Head of caudate nucleus (tissue), 42 donors: Measurements from ENCODE around the gene TMPRSS13.
"Not testable (repeated sequence)": the region's sequence is repeated elsewhere in the genome, so short reads cannot be mapped to it uniquely, and the experiment has no call there.

Source experiments
- DNase-seq, 42 donors: peaks; one replicate each; pipeline versions ENCODE4 v3.0.0 to v3.0.0-alpha.2; 2020 to 2021; ENCODE audit warnings: mixed read lengths in 7 of 42
- intact Hi-C: fragments of 100-400 bp; cut with DNase I; formaldehyde crosslinking; loops from one replicate; pipeline ENCODE4 v1.15.0; 2022

Gene TMPRSS13

GRCh38 chr11:117869604-117870003 lies 59.6 kb downstream of the TMPRSS13 start:
- intact Hi-C loops = no loop called here
- DNase-seq = no peak

- DNase-seq = peak in 1 of 42 donors; percentile 34
- intact Hi-C loops = no loop called here
Measured at GRCh38 chr11:117868815-117869561, 60.2 kb downstream of the TMPRSS13 start.

DNA sequence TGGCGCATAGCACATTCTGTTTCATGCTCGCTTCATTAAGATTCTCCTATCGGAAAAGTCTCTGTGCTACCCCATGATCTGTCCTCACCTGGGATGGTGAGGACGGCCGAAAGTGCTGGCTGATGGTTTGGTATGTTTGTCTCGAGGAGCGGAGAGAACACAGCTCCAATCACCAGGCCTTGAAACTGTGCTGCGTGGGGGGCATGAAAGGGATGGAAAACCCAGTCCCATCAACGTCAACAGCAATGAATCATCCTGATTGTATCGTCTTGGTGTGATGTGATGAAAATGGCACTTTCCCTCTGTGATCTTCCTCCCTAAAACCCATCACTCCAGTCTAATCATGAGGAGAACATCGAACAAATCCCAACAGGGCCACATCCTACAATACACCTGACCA lies 61.1 kb downstream of the TMPRSS13 start:
- no peak for DNase-seq
- intact Hi-C loops = no loop called here

GRCh38 chr11:117866526-117866925 lies 62.7 kb downstream of the TMPRSS13 start:
- intact Hi-C loops = no loop called here
- peak in 34 of 42 donors; percentile 34 to 87 (median 52) for DNase-seq

DNA sequence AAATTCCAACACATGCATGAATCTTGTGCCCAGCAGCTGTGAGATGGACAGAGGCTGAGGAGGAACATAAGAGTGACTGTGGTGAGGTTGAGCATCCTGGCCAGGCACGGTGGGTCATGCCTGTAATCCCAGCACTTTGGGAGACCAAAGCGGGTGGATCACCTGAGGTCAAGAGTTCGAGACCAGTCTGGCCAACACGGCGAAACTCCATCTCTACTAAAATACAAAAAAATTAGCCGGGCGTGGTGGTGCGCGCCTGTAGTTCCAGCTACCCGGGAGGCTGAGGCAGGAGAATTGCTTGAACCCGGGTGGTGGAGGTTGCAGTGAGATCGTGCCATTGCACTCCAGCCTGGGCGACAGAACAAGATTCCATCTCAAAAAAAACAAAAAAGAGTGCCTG lies 63.7 kb downstream of the TMPRSS13 start:
- intact Hi-C loops = not testable (repeated sequence)
- peak in 1 of 42 donors; percentile 13 for DNase-seq

DNA sequence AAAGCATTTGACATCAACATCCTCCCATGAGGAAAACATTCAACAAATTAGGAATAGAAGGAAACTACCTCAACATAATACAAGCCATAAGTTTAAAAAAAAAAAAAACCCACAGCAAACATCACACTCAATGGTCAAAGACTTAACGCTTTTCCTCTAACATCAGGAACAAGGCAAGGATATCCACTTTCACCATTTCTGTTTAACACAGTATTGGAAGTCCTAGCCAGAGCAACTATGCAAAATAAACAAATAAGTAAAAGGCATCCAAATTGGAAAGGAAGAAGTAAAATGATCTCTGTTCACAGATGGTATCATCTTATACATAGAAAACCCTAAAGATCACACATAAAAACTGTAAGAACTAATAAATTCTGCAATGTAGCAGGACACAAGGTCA lies 65.8 kb downstream of the TMPRSS13 start:
- intact Hi-C loops = no loop called here
- DNase-seq = no peak

- DNase-seq = peak in 2 of 42 donors; percentile 3 to 13
- intact Hi-C loops = no loop called here
Measured at GRCh38 chr11:117862753-117863152, 66.4 kb downstream of the TMPRSS13 start.

DNA sequence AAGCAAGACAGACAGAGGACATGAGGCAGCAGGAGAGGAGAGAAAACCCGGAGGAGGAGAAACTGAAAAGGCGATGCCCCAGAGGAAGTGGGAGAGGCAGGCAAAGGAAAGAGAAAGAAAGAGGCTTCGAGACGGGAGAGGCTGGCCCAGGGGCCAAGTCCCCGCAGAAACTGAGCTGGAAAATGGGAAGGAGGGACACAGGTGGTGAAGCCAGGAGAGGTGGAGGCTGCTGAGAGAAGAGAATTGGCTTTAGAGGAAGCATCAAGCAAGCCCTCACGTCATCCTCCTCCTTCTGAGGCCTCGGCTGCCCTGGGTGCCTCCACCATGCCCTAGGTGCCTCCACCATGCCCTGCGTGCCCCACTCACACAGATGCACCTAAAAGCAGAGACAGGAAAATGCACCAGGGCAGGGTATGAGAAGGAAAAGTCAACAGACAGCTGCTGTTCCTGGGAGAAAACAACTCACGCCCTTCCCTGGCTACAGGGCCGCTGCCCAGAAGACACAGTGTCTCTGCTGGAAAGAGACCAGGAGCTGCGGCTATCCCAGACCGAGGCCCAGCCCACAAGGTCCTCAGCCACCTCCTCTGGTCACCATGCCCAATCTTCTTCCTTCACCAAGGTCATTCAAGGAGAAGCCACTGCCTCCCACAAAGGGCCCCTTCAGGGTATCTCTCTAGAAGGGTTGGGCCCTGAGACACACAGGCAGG lies 67.0 kb downstream of the TMPRSS13 start:
- peak in 4 of 42 donors; percentile 3 to 13 (median 9) for DNase-seq
- intact Hi-C loops = no loop called here

GRCh38 chr11:117861151-117862018 lies 67.8 kb downstream of the TMPRSS13 start:
- DNase-seq = peak in 12 of 42 donors; percentile 5 to 69 (median 26)

DNA sequence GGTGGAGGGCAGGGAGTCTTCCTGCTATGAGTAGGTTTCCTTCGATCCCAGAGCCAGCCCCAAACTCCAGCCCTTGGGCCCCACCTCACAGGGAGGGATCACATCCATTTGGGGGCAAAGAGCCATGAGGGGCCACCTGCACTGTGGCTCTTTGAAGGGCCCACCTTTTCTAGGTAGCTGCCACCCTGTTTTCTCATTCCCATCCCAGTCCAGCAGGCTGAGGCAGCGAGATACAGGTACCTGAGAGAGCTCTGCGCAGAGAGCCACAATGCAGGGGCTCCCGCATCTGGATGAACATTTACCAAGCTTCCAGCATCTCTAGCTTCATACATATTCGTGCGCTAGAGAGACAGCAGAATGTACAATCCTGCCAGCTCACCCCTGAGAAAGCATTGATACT lies 69.1 kb downstream of the TMPRSS13 start:
- DNase-seq = peak in 9 of 42 donors; percentile 1 to 15 (median 4)
- intact Hi-C loops = no loop called here

More at GRCh38 chr11:117861151-117862018, 67.8 kb downstream of the TMPRSS13 start:
- intact Hi-C loops = no loop called here

DNA sequence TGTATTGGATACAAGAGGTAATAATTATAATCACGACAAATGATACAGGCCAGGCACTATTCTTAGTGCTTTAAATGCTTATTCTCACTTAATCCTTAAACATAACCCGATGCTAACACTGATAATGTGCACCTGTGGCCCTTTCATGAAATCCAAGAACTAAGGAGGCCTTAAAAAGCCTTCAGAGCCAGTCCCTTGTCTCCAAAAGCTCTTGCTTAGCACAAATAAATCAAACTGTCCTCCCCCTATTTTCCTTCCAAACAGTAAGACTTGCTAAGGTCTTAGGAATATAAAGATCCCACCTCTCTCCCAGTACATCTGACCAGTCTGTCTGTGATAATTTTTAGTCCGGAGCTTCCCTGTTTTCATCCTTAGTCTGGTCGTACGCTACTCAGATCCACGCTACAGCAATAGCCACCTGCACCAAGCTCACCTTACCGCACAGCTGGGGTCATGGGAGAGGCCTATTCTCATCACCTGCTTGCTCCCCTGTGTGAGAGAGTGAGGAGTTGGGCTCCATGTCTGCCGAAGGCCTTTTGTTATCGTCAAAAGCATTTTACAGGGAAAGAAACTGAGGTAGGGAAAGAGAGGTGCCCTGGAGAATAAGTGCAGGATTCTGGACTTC lies 69.6 kb downstream of the TMPRSS13 start:
- intact Hi-C loops = no loop called here
- peak in 3 of 42 donors; percentile 0 to 9 (median 3) for DNase-seq

DNA sequence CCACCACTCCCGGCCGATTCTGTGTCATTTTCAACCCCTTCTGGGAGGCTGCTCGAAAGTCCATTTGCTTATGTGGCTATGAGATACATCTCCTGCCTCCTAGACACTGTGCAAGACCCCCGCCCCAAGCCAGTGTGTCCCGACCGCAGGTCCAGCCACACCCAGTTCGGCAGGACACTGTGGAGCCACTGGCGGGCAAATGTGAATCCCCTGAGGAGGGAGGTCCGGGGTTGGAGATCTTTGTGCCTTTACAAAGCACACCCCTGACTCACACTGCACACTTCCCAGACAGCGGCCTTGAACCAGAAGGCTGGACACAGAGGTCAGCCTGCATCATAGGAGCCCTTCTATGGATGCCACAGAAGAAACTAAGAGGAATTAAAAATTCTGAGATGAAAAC lies 70.1 kb downstream of the TMPRSS13 start:
- intact Hi-C loops = no loop called here
- DNase-seq = peak in 6 of 42 donors; percentile 0 to 22 (median 4)

- peak in 11 of 42 donors; percentile 3 to 35 (median 12) for DNase-seq
- intact Hi-C loops = no loop called here
Measured at GRCh38 chr11:117857734-117858414, 71.3 kb downstream of the TMPRSS13 start.

DNA sequence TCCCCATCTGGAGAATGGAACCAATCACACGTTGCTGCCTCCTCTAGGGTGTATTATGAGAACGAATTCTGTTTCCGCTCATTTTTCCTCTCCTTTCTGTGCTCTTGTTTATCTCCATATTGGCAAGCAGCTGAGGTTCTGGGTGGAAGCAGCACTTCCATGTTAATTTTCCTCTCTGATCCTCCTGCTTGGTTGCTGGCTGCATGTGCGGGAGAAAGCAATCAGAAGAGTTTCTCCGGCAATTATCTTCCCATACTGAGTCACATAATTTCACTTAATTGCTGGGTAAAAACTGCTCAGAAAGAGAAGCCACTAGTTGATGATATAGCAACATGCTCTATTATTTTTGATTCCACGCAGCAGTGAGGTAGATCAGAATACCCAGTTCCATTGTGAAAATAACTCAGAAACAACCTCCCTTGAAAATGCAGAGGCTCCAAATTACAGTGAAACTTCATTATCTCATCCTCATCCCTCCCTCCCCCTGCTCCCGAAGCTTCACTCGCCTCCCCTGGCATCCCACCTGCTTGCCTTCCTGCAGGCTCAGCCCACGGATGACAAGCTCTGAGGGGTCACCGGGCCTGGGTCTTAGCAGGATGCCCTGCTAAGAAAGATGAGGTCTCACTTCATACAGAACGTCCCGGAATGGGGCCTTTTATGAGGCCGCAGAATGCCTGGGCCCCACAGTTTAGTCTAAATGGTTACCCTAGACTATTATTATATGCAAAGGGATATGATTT lies 73.1 kb downstream of the TMPRSS13 start:
- intact Hi-C loops = no loop called here

DNA sequence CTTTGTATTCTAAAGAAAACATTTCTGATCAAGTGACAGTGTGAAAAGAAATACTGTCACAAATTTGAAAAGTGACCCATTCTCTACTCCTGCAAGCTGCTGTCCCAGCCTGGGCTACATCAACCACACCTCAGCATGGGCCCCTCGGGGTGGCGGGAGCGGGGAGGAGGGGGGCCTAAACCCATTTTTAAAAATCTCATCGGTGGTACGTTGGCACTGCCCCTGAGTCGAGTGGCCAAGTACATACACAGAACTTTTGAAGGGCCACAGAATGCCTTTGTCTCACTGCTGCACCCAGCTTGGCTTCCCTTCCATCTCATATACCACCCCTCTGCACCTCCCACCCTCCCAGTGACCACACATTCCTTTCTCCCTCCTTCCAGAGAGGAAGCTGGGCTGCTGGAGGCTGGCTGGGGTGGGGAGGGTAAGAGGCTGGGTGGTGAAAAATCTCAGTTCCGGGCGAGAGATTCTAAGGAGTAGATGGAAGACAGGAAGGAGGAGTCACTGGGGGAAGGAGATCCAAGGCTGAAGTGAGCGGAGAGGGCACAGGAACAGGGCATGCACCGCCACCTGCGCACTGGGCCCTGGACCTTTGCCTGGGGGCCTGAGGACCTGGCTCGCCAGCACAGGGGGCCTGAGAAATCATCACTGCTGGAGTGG lies 73.9 kb downstream of the TMPRSS13 start:
- intact Hi-C loops = no loop called here
- DNase-seq = peak in 16 of 42 donors; percentile 3 to 37 (median 10)

More for the DNA sequence above, 73.1 kb downstream of the TMPRSS13 start:
- peak in 18 of 42 donors; percentile 8 to 42 (median 20) for DNase-seq

DNA sequence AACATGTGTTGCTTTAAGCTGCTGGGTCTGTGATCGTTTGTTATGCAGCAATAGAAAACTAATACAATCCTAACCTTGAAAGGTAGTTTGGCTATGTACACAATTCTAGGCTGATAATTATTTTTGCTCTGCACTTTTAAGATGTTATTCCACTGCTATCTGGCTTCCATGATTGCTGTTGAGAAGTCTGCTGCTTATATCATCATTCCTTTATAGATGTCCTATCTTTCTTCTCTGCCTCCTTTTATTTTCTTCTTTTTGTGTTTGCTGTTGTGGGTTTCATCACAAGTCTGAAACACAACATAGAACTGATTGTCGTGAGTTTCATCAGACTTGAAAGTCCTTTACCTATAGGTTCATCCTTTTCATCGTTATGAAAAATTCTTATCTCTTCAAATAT lies 76.9 kb downstream of the TMPRSS13 start:
- no peak for DNase-seq
- intact Hi-C loops = no loop called here

DNA sequence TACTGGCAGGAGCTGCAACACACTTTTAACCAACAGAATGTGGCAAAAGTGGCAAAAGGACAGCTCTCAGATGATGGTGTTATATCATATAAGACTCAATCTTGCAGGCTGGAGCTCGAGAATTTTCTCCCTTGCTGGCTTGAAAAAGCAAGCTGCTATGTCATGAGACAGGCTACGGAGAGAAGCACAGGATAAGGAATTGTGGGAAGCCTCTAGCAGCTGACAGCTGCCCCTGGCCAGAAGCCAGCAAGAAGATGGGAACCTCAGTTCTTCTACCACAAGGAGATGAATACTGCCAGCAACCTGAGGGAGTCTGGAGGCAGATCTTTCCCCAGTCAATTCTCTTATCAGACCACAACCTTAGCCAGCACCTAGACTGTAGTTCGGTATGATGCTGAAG lies 77.3 kb downstream of the TMPRSS13 start:
- DNase-seq = peak in 17 of 42 donors; percentile 3 to 42 (median 16)
- intact Hi-C loops = no loop called here
